Head of caudate nucleus (tissue), 42 donors: Measurements from ENCODE around the gene KRT82.
A peak's percentile ranks its signal among the peaks of the same experiment; 100 is the strongest.
"Not testable (repeated sequence)": the region's sequence is repeated elsewhere in the genome, so short reads cannot be mapped to it uniquely, and the experiment has no call there.

Experiments used
- DNase-seq, 42 donors: peaks; one replicate each; pipeline versions ENCODE4 v3.0.0 to v3.0.0-alpha.2; 2020 to 2021; ENCODE audit warnings: mixed read lengths in 7 of 42
- intact Hi-C: fragments of 100-400 bp; cut with DNase I; formaldehyde crosslinking; loops from one replicate; pipeline ENCODE4 v1.15.0; 2022

KRT82 gene

GRCh38 chr12:52405922-52406385 is at the start of gene KRT82:
Gene KRT82, minus strand, starts transcription at chr12:52406335. Its CDS starts 58 bp downstream, at chr12:52406277.
- intact Hi-C loops, result no loop called here
- DNase-seq, result no peak

DNA sequence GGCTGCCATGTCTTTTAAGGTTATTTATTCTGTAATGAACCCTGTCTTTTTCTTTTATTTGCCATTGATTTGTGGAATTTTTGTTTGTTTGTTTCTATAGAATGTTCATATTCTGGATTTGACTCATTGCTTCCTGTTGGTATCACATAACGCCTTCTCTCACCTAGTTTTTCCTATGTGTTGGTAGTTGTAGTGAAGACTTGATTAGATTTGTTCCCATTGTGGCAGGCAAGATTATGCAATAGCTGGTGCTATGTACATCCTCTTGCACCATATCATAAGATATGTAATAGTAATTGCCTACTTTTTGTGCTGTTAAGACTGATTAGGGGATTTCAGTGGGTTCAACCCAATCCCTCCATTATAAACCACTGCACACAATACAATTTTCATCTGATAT is 49.7 kb upstream of the KRT82 start:
- intact Hi-C loops, result no loop called here
- DNase-seq, result no peak

GRCh38 chr12:52454411-52455201 is 48.5 kb upstream of the KRT82 start:
- DNase-seq, result peak in 2 of 42 donors; percentile 5 to 9
- intact Hi-C loops, result no loop called here

GRCh38 chr12:52452101-52452500 is 46.0 kb upstream of the KRT82 start, which contains the start of gene KRT6B:
Gene KRT6B, minus strand, starts transcription at chr12:52452146. Its CDS starts 68 bp downstream, at chr12:52452078.
- peak in 1 of 42 donors; percentile 12 for DNase-seq
- intact Hi-C loops, result no loop called here

DNA sequence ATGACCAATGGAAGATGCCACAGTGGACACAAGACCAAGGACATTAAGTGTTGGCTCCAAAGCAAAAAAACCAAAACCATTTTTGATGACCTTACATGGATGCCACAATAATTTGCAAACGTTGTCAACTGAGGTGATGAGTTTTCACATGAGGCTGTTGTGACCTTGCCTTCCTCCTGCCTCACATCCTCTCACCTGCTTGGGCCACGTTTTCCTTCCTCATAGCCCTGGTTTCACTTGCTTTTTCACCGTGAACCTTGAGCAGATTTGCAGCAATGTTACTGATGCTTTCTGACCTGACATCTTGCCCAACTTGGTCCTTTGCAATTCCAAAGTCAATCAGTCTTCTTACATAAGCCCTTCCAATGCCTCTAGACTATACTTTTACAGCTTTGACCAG is 42.1 kb upstream of the KRT82 start:
- intact Hi-C loops, result no loop called here
- no peak for DNase-seq

DNA sequence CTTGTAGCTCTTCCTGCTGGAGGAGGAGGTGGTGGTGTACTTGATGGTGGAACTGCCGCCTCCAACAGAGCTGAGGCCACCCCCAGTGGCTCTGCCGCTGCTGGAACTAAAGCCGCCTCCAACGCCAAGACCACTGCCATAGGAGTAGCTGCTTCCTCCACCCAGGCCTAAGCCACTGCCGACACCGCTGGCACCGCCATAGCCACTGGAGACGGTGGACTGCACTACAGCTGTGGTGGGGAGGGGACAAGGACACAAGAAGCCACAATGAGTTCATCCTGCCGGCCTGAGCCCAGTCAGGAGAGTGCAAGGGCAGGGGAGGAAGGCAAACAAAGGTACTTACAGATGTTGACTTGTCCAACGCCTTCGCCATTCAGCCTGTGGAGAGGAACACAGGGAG is 41.1 kb upstream of the KRT82 start:
- intact Hi-C loops, DNase-seq: not testable (repeated sequence)

- DNase-seq, result no peak
Observed at GRCh38 chr12:52446367-52447045, 40.4 kb upstream of the KRT82 start.

GRCh38 chr12:52445876-52446275 is 39.7 kb upstream of the KRT82 start:
- intact Hi-C loops, result no loop called here
- DNase-seq, result no peak

More at GRCh38 chr12:52446367-52447045, 40.4 kb upstream of the KRT82 start:
- intact Hi-C loops, result no loop called here

DNA sequence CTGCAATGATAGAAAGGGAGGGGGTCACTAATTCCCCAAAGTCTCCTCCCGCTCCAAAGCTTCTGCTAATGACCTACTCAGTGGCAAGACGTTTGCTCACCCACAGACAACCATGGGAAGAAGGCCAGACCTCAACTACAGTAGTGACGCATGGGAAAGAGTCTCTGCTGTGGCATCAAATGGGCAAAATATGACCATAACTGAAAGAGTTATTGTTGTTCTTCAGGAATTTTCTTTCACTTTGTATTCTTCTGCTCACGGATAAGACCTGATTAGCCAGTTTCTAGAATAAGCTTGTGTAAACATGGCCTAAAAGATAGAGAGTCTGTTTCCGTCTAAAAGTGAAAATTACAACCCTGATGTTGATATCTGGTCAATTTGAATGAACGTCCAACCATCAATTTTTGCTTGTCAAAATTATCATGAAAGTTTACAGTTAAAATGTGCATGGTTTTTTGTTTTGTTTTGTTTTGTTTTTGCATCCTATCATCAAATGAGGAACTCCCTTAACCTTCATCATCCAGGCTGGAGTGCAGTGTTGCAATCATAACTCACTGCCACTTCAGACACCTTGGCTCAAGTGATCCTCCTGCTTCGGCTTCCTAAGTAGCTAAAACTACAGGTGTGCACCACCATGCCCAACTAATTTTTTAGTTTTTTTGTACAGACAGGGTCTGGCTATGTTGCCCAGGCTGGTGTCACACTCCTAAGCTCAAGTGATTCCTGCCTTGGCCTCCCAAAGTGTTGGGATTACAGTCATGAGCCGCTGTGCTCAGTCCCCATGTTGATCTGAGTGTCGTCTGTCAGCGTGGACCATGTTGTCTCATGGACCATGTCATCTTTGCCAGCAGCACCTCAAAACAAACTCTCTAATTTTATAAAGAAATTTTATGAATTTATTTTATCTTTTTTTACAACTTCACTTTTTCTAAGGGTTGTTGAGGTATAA is 38.8 kb upstream of the KRT82 start:
- DNase-seq, result no peak
- intact Hi-C loops, result no loop called here

DNA sequence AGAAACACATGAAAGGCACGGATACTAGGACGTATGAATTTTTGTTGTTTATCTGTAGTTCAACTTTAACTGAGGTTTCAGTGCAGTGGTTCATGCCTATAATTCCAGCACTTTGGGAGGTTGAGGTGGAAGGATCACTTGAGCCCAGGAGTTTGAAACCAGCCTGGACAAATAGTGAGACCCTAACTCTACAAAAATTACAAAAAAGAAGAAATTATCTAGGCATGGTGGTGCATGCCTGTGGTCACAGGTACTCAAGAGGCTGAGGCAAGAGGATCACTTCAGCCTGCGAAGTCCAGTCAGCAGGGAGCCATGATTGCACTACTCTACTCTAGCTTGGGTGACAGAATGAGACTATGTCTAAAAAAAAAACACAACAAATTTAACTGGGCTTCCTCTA is 37.8 kb upstream of the KRT82 start:
- intact Hi-C loops, result no loop called here
- DNase-seq, result no peak

DNA sequence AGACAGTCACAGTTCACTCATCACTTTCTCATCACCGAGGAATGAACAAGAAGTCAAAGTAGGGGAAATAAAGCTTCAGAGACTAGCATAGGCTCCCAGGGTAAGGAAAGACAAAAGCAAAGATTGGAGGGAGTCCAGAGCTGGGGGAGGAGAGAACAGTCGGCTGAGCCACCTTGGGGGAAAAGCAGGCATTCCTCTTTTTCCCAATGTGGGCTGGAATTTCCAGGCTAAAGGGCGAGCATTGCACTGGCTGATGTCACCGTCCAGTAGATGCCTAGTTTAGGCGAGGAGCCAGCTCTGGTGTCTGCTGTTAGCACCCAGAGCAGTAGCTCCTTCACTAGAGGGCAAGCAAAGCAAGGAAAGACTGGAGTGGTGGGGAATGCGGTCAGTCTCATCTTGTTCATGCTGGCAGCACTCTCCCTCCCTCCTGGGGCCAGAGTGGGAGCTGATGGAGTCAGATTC is 36.5 kb upstream of the KRT82 start:
- intact Hi-C loops, result no loop called here

GRCh38 chr12:52441320-52441911 is 35.3 kb upstream of the KRT82 start:
- no peak for DNase-seq
- intact Hi-C loops, result no loop called here

More for the DNA sequence above, 36.5 kb upstream of the KRT82 start:
- peak in 2 of 42 donors; percentile 10 to 17 for DNase-seq

DNA sequence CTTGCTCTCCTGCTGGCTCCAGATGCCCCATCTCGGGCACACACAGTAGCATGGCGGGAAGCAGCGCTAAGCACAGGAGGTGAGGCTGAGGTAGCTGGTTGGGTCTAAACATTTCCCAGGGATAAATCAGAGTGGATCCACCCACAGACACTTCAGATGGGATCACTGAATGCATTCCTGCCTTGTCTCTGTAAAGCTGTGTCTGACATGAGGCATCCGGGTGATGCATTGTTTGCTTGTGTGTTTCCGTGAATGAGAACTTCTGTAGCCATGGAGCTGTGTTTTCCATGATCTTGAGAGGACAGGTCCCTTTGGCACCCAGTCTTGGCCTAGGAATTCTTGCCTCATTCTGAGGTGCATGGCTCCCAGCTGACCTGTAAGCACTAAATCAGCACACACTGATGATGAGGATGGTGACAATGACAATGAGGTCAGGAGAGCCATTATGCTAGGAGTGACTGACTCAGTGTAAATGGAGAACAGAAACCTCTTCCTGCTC is 34.7 kb upstream of the KRT82 start:
- DNase-seq, result peak in 4 of 42 donors; percentile 17 to 37 (median 22)
- intact Hi-C loops, result no loop called here

GRCh38 chr12:52439845-52440244 is 33.7 kb upstream of the KRT82 start:
- intact Hi-C loops, result no loop called here
- peak in 1 of 42 donors; percentile 21 for DNase-seq

GRCh38 chr12:52439420-52439819 is 33.3 kb upstream of the KRT82 start:
- intact Hi-C loops, result no loop called here

GRCh38 chr12:52438305-52439301 is 32.5 kb upstream of the KRT82 start:
- peak in 1 of 42 donors; percentile 17 for DNase-seq
- intact Hi-C loops, result no loop called here

More at GRCh38 chr12:52439420-52439819, 33.3 kb upstream of the KRT82 start:
- DNase-seq, result peak in 1 of 42 donors; percentile 8

- DNase-seq, result peak in 1 of 42 donors; percentile 15
- intact Hi-C loops, result no loop called here
Observed at GRCh38 chr12:52437508-52437907, 31.4 kb upstream of the KRT82 start.
